Right lung (tissue), 5 donors: ENCODE measurements around the gene GSDME. TPM values are rescaled to one million over a fixed set of nuclear protein-coding genes. Genes with fewer than 3 reads are reported as not detected.

Experiments used
- DNase-seq, 2 donors: peaks; one replicate each; pipeline ENCODE4 v3.0.0-alpha.2; 2013
- polyA plus RNA-seq, 5 donors: library from polyadenylated mRNA; unstranded; fragments of 120-200 nt; gene quantifications; one replicate each; pipeline versions ENCODE4 v1.2.1 to v1.2.3, GENCODE V29; 2013; ENCODE audit warnings: inconsistent platforms in 1 of 5, low replicate concordance in 1 of 5; ENCODE audit not compliant: insufficient read length in 5 of 5, insufficient read depth in 1 of 5

Gene GSDME
- polyA plus RNA-seq, 5 donors: 9.3 to 16.7 (median 12.1) TPM

DNA sequence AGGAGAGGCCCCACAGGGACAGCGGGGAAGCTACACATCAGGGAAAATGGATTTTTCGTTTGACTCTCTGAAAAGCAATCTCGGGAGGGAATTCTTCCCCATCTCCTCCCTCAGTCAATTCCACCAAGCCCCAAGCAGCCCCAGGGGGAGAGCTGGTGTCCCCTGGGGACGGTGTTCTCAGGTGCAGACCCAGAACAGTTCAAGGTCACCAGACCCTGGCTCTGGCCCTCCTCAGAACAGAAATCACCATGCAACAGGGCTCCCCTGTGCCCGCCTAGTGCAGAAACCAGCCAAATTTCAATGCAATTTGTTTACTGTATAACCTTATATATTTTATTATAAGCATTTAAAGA, 34.1 kb downstream of the GSDME start:
- DNase-seq: no peak

GRCh38 chr7:24722386-24723177, 34.7 kb downstream of the GSDME start:
- DNase-seq: no peak

DNA sequence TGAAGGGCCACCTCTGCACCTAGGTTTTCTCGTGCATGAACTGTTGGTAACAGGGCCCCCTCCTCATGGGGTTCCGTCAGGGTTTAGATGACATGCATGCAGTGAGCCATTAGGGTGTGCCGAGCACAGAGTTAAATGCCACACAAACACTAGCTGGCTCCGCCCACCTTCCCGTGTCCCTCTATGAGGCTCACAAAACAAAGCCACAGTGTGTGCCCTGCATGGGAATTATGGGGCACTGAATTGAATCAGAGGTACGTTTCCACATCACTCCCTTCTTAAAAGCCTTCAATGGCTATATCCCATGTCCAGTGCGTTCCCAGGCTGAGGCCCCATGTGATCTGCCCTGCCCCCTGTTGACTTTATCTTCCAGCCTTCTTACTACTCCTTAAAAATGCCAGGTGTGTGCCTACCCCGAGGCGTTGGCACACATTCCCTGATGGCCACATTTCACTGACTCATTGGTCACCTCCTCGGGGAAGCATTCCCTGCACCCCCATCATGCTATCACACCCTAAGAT, 35.7 kb downstream of the GSDME start:
- DNase-seq: no peak

DNA sequence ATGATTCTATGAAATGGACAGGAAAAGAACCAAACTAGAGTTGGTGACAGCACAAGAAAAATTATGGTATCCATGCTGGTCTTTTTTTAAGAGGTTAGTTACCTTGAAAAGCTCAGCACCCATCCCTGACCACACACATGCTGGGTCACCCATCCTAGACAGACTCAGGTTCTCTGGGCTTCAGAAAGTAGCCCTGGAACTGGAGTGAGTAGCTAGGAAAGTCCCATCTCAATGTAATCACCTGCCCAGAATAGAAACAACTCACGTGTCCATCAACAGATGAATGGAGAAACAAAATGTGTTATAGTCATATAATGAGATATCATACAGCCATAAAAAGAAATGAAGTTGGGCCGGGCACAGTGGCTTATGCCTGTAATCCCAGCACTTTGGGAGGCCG, 37.0 kb downstream of the GSDME start:
- no peak for DNase-seq

DNA sequence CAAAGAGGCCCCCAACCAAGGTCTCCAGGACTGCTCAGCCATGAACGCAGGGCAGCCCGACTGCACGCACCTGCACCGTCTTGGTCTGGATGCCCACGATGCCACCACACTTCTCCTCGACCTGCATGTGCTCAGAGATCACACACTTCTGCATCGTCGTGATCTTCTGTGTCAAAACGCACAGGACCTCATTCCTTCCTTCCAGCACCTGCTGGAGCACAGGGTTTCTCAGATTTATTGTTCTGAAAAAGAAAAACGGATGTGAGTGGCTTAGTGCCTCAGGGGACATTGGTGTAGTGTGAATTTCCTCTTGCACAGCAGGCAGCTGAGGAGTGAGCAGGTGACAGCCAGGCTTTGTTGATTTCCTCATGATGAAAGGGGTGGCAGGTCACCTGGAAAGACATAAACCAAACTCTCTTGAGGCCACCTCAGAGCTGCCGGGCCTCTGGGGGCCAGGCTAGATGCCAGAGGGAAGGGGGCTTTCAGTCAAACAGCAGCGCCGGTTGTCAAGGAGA, 38.2 kb downstream of the GSDME start:
- no peak for DNase-seq

GRCh38 chr7:24718431-24718831, 38.8 kb downstream of the GSDME start:
- DNase-seq: no peak

- no peak for DNase-seq
These were observed 39.5 kb downstream of the GSDME start for GRCh38 chr7:24717694-24718320.

DNA sequence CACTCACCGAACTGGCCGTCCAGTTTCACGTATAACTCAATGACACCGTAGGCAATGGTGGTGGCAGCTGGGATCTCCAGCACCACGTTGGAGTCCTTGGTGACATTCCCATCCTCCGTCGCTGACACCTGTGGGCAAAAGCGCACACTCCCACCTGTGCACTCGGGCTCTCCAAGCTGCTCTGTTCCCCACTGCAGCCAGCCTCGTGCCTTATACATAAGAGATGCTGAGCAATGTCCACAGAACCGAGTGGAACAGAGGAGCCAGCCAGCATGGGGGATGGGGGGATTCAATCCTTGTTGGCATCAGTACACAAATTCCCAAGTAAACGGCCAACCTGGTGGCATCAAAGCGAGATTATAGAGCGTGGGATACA, 40.0 kb downstream of the GSDME start:
- no peak for DNase-seq

DNA sequence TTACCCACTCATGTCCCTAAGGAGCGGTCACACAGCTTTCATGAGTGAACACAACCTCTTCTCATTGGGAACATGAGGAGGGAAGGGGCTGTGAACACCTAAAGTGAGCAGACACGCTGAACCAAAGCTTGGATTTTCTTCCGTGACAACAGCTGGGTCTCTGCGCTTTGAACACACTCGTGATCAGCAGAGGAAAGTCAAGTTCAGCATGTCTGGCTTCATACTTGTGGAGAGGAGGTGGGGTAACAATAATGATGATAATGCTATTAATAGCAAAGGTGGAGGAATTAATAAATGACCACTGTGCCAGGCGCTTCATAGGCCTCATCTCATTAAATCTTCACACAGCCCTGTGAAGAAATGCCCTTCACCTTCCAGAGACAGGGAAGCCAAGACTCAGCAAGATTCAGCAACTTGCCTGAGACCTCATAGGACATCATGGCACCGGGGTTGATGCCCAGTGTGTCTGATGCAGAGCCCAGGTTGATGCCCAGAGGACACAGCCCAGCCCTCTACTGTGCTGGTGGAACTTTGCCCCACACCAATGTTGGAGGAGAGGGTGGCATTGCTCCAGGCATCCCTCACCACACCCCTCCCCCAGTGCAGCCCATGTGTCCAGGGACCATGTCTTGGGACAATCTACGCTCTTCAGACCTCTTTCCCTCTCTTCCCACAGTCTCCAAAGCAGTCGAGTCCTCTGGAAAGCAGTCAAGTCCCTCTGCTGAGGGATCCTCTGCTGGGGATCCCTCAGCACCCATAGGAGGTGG, 40.6 kb downstream of the GSDME start:
- DNase-seq: no peak

- no peak for DNase-seq
These were observed 41.4 kb downstream of the GSDME start for GRCh38 chr7:24715661-24716479.

- no peak for DNase-seq
These were observed 42.1 kb downstream of the GSDME start for GRCh38 chr7:24715171-24715570.

GRCh38 chr7:24714676-24715010, 42.6 kb downstream of the GSDME start:
- DNase-seq: no peak

- DNase-seq: no peak
These were observed 43.2 kb downstream of the GSDME start for GRCh38 chr7:24713850-24714675.

DNA sequence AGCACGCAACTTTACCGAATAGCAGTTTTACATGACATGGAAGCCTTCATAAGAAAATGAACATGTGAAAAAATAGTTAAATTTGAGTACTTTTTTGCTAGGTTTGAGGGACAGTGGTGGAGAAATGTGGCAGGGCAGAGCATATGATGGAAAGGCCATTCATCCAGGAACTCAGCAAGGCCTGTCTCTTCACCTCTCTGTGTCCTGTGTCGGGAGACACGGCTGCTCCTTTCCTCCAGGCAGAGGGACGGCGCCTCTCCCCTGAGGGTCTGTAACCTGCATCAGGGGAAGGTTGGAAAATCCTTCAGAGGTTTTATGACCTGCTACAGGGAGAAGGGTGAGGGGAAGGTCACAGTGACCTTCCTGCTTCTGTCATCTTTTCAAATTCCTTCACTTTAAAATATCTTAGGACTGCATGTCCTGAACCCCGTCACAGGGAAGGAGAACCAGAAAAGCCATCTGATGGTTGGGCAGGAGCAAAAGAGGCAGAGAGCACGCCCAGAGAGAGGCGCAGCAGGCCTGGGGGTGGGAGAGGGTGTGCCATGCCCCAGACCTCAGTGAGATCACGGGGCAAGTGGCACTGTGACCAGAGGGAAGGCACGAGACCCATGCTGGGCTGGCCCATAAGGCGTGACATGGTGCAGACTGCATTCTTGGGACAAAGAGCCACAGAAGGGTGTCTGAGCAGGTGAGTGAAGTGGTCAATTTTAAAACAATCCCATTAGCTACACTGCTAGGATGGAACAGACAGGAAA, 44.0 kb downstream of the GSDME start:
- no peak for DNase-seq

DNA sequence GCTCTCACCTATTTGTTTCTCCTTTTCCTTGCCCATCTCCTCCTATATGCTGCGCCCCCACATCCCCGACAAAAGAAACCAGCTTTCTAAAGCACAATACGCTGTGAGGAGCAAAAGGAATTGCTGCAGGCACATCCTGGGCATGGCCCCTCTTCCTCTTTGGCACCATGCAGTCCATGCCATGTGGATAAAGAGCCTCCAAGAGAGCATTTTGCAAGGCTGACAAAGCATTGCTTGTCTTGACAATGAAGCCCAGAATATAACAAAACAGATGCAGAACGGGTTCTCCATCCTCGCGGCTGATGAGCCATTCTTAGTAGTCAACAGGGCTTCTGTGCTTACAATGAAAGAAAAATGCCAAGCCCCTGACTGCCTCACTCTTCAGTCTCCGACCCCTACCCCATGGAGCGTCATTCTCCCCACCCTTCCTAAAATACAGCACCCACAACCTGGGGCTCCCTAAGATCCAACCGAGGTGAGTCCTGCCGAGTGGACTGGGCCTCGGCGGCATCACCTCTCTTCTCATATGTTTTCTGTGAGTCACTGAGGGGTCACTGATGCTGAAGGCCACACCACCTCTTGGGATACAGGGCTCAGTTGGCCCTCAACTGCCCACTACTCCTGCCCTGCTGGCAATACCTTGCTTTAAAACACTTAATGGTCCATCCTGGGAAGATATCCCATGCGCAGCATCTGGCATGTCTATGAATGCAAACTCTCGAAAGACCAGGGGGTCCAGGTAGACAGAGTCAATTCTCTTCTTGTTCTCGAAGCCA, 47.5 kb downstream of the GSDME start:
- DNase-seq: no peak

GRCh38 chr7:24709051-24709450, 48.2 kb downstream of the GSDME start:
- DNase-seq: no peak

DNA sequence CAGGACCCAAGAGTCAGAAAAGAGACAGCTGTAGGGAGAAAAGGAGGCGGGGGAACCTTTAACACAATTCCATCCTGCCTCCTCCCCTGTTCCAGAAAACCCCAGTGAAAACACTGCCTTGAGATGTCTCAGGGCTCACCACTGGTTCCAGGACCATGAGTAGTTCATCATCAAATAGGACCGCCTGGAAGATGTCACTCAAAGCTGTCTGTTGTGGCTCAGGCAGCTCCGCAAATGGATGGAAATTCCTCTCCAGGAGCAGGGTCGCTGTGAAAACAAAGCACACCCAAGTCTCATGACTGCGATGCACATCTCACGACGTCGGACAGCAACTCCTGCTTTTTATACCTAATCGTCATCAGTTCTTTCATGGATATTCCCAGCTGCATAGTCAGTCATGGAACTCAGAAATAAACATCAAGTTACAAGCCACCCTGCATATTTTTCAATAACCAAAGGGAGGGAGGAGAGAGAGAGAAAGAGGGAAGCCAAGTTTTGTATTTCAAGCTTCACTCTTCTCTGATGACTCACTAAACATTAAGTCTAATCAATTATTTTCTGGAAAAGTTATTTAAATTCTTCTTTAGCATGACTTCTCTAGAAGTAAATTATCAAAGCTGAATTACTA, 49.2 kb downstream of the GSDME start:
- no peak for DNase-seq
